ENCODE measurements around the gene RPS28. TPM values are rescaled to one million over a fixed set of nuclear protein-coding genes. Genes with fewer than 3 reads are reported as not detected.

RPS28 gene
- polyA plus RNA-seq, 1 donor, result 729 TPM

Other genes starting within 250 kb of the RPS28 start
- 14.4 TPM for gene FBN3, start 171.9 kb upstream of the RPS28 start, polyA plus RNA-seq (ENCODE audit: insufficient read length)
- gene CERS4, start 112.1 kb upstream of the RPS28 start, polyA plus RNA-seq (ENCODE audit: insufficient read length), result 17.6 TPM
- 21.7 TPM for gene CD320, start 13.1 kb upstream of the RPS28 start, polyA plus RNA-seq (ENCODE audit: insufficient read length)
- gene NDUFA7, start 121 bp upstream of the RPS28 start, polyA plus RNA-seq (ENCODE audit: insufficient read length), result 33.7 TPM
- gene KANK3, start 21.8 kb downstream of the RPS28 start, polyA plus RNA-seq (ENCODE audit: insufficient read length), result 15.8 TPM
- gene ANGPTL4, start 42.7 kb downstream of the RPS28 start, polyA plus RNA-seq (ENCODE audit: insufficient read length), result 3.6 TPM
- gene RAB11B, start 68.9 kb downstream of the RPS28 start, polyA plus RNA-seq (ENCODE audit: insufficient read length), result 85.3 TPM
- gene MARCHF2, start 91.8 kb downstream of the RPS28 start, polyA plus RNA-seq (ENCODE audit: insufficient read length), result 16.9 TPM
- 198 TPM for gene HNRNPM, start 123.5 kb downstream of the RPS28 start, polyA plus RNA-seq (ENCODE audit: insufficient read length)
- 2.9 TPM for gene PRAM1, start 181.1 kb downstream of the RPS28 start, polyA plus RNA-seq (ENCODE audit: insufficient read length)
- 20.0 TPM for gene ZNF414, start 192.7 kb downstream of the RPS28 start, polyA plus RNA-seq (ENCODE audit: insufficient read length)